GM23338 (cell line): ENCODE measurements around the gene SETBP1. TPM values are rescaled to one million over a fixed set of nuclear protein-coding genes. Genes with fewer than 3 reads are reported as not detected.

Experiments
- ATAC-seq: fragments of 200-7000 bp; cut with Tn5 transposase; 3 replicates; pipeline ENCODE4 v1.9.1; 2020
- DNase-seq: peaks from one replicate; pipeline ENCODE4 v3.0.0-alpha.2; 2015; ENCODE audit warnings: low spot score
- H2AFZ ChIP-seq: fragments of 200-600 bp; sonication (generic); 2 replicates; pipeline ENCODE4 v1.8.0; 2016; ENCODE audit warnings: antibody characterized with exemption, mild to moderate bottlenecking, moderate library complexity
- H3F3A ChIP-seq: fragments of 200-600 bp; sonication (generic); replicated peaks from 2 replicates; pipeline ENCODE4 v1.8.0; 2017; ENCODE audit warnings: antibody characterized with exemption, mixed run types, low read depth
- H3K27ac ChIP-seq: fragments of 200-600 bp; sonication (generic); 2 replicates; pipeline ENCODE4 v1.6.1; 2016; ENCODE audit warnings: low read depth
- H3K27me3 ChIP-seq: fragments of 200-600 bp; sonication (generic); 2 replicates; pipeline ENCODE4 v1.8.0; 2016; ENCODE audit warnings: mild to moderate bottlenecking, mixed run types, moderate library complexity; ENCODE audit not compliant: insufficient read depth
- H3K36me3 ChIP-seq: fragments of 200-600 bp; sonication (generic); 2 replicates; pipeline ENCODE4 v1.8.0; 2016; ENCODE audit warnings: mild to moderate bottlenecking; ENCODE audit not compliant: insufficient read depth
- H3K4me1 ChIP-seq: fragments of 200-600 bp; sonication (generic); 2 replicates; pipeline ENCODE4 v1.8.0; 2016; ENCODE audit warnings: mild to moderate bottlenecking, moderate library complexity; ENCODE audit not compliant: insufficient read depth
- H3K4me2 ChIP-seq: fragments of 200-600 bp; sonication (generic); 2 replicates; pipeline ENCODE4 v1.7.1; 2017; ENCODE audit warnings: mixed run types
- H3K4me3 ChIP-seq: fragments of 200-600 bp; sonication (generic); 2 replicates; pipeline ENCODE4 v1.6.1; 2016; ENCODE audit warnings: mixed run types
- H3K79me2 ChIP-seq: fragments of 200-600 bp; sonication (generic); replicated peaks from 2 replicates; pipeline ENCODE4 v1.8.0; 2017; ENCODE audit warnings: mild to moderate bottlenecking; ENCODE audit not compliant: insufficient read depth
- H3K9me2 ChIP-seq: fragments of 200-600 bp; sonication (generic); 2 replicates; pipeline ENCODE4 v1.8.0; 2017; ENCODE audit not compliant: insufficient read depth
- H4K20me1 ChIP-seq: fragments of 200-600 bp; sonication (generic); replicated peaks from 2 replicates; pipeline ENCODE4 v1.8.0; 2017; ENCODE audit warnings: mild to moderate bottlenecking; ENCODE audit not compliant: insufficient read depth
- H3K27ac Mint-ChIP-seq: 2 replicates; pipeline ENCODE4 v1.8.0; 2020; ENCODE audit warnings: inconsistent platforms, mild to moderate bottlenecking, moderate library complexity, mixed read lengths
- H3K27me3 Mint-ChIP-seq: 3 replicates; pipeline ENCODE4 v1.8.0; 2022; ENCODE audit warnings: low read depth, mild to moderate bottlenecking, moderate library complexity, mixed read lengths, inconsistent platforms; ENCODE audit not compliant: insufficient read depth, poor library complexity
- H3K36me3 Mint-ChIP-seq: 3 replicates; pipeline ENCODE4 v1.8.0; 2021; ENCODE audit warnings: low read depth, mild to moderate bottlenecking, inconsistent platforms, moderate library complexity, mixed read lengths
- H3K4me1 Mint-ChIP-seq: 3 replicates; pipeline ENCODE4 v1.8.0; 2020; ENCODE audit warnings: mild to moderate bottlenecking, inconsistent platforms, mixed read lengths
- H3K4me3 Mint-ChIP-seq: 3 replicates; pipeline ENCODE4 v1.8.0; 2021; ENCODE audit warnings: moderate library complexity, mild to moderate bottlenecking, inconsistent platforms, mixed read lengths
- H3K9me3 Mint-ChIP-seq: 3 replicates; pipeline ENCODE4 v1.8.0; 2020; ENCODE audit warnings: moderate library complexity, mild to moderate bottlenecking, inconsistent platforms, mixed read lengths
- CREB1 ChIP-seq: fragments of 250-450 bp; sonication (Bioruptor Pico); IDR thresholded peaks from 2 replicates; pipeline ENCODE4 v1.5.0; 2020; ENCODE audit warnings: low read depth, mild to moderate bottlenecking, moderate library complexity
- CTCF ChIP-seq, 2 experiments: fragments of 200-600 bp in 1 of 2; sonication (generic) in 1 of 2; conservative IDR thresholded peaks; 2 replicates each; pipeline versions ENCODE4 v1.5.1 to v1.6.1; 2016 to 2017; ENCODE audit warnings: antibody characterized with exemption in 2 of 2, low read depth in 2 of 2, mild to moderate bottlenecking in 2 of 2, moderate library complexity in 1 of 2
- EZH2 ChIP-seq: fragments of 200-600 bp; sonication (generic); IDR thresholded peaks from one replicate; pipeline ENCODE4 v1.8.0; 2017; ENCODE audit warnings: antibody characterized with exemption, mild to moderate bottlenecking, low read depth; ENCODE audit not compliant: unreplicated experiment
- EZH2phosphoT487 ChIP-seq: fragments of 200-600 bp; sonication (generic); IDR thresholded peaks from one replicate; pipeline ENCODE4 v1.8.1; 2018; ENCODE audit warnings: antibody characterized with exemption; ENCODE audit not compliant: unreplicated experiment
- NANOG ChIP-seq: IDR thresholded peaks from 2 replicates; pipeline ENCODE4 v1.6.1; 2016; ENCODE audit warnings: antibody characterized with exemption, borderline replicate concordance
- POLR2AphosphoS5 ChIP-seq: IDR thresholded peaks from 2 replicates; pipeline ENCODE4 v1.6.1; 2016; ENCODE audit warnings: antibody characterized with exemption, low read depth
- REST ChIP-seq: IDR thresholded peaks from one replicate; pipeline ENCODE4 v1.6.1; 2018; ENCODE audit warnings: antibody characterized with exemption; ENCODE audit not compliant: unreplicated experiment
- STAT1 ChIP-seq: IDR thresholded peaks from one replicate; pipeline ENCODE4 v1.6.1; 2016; ENCODE audit warnings: antibody characterized with exemption; ENCODE audit not compliant: unreplicated experiment
- ZNF114 ChIP-seq: fragments of 250-450 bp; sonication (Bioruptor Pico); IDR thresholded peaks from 2 replicates; pipeline ENCODE4 v1.5.0; 2020; ENCODE audit warnings: mild to moderate bottlenecking, moderate library complexity
- ZNF331 ChIP-seq: fragments of 250-450 bp; sonication (Bioruptor Pico); IDR thresholded peaks from 2 replicates; pipeline ENCODE4 v1.5.0; 2020; ENCODE audit warnings: low read depth, mild to moderate bottlenecking, moderate library complexity
- polyA plus RNA-seq: library from polyadenylated mRNA; unstranded; fragments of >200 nt; fragmentation: Nextera tagmentation; extraction: Ambion mirVana; gene quantifications from 2 replicates; pipeline ENCODE4 v1.2.1, GENCODE V29; 2016
- total RNA-seq: library from RNA; depleted of rRNA; stranded (reverse); fragments of >200 nt; shearing (Covaris generic); gene quantifications from 2 replicates; pipeline ENCODE4 v1.2.3, GENCODE V29; 2014

SETBP1 gene
- total and polyA plus RNA-seq, 2 experiments from 2014 or later: 1.6 to 5.5 TPM

GRCh38 chr18:44709307-44710126 lies 28.8 kb downstream of the SETBP1 start (continued):
- TF ChIP-seq EZH2phosphoT487: no peak
- TF ChIP-seq ZNF114 (CRISPR knock-in tag): no peak
- TF ChIP-seq REST: no peak
- TF ChIP-seq NANOG: no peak
- no peak for TF ChIP-seq POLR2AphosphoS5
- TF ChIP-seq CTCF (conservative IDR thresholded peaks at IDR 0.05; ENCODE audit: low read depth in 2 of 2): no peak

GRCh38 chr18:44710931-44711330 lies 30.2 kb downstream of the SETBP1 start:
- Mint-ChIP-seq H3K4me3 (no peak overlapping the region), H3K27ac (no peak overlapping the region), H3K27me3 (peaks cover 4% of the 10 kb centered on the region), H3K36me3 (peaks cover 13% of the 10 kb centered on the region), H3K4me1 (peaks cover 39% of the 10 kb centered on the region), H3K9me3 (no peaks in the 10 kb centered on the region)
- no peaks in the 10 kb centered on the region for H3K79me2 ChIP-seq
- ATAC-seq (no peak), DNase-seq (no peak)
- H3K4me3 ChIP-seq: no peak overlapping the region
- no peak overlapping the region for H3K4me2 ChIP-seq
- no peak for TF ChIP-seq NANOG
- no peak for TF ChIP-seq STAT1
- H3F3A ChIP-seq: no peaks in the 10 kb centered on the region
- no peak overlapping the region for H2AFZ ChIP-seq
- H3K4me1 ChIP-seq: peaks cover 24% of the 10 kb centered on the region
- no peak overlapping the region for H3K27ac ChIP-seq
- no peaks in the 10 kb centered on the region for H3K27me3 ChIP-seq
- no peaks in the 10 kb centered on the region; the same call in 1 of the 2 replicates for H3K9me2 ChIP-seq
- H3K36me3 ChIP-seq: no peaks in the 10 kb centered on the region
- H4K20me1 ChIP-seq: no peaks in the 10 kb centered on the region; the same call in 1 of the 2 replicates

GRCh38 chr18:44712025-44712424 lies 31.3 kb downstream of the SETBP1 start:
- TF ChIP-seq NANOG (no peak), ZNF331 (CRISPR knock-in tag) (no peak), CREB1 (no peak), CTCF (conservative IDR thresholded peaks at IDR 0.05; ENCODE audit: low read depth in 2 of 2) (peak in 1 of 2 experiments; percentile 9; a peak in 1 of 4 replicates), ZNF114 (CRISPR knock-in tag) (no peak), EZH2 (no peak)
- H3K4me1 Mint-ChIP-seq: peaks cover 42% of the 10 kb centered on the region
- Histone ChIP-seq H3K27me3 (no peaks in the 10 kb centered on the region), H3K9me2 (peaks cover 3% of the 10 kb centered on the region; the same call in 1 of the 2 replicates), H3K4me1 (peaks cover 28% of the 10 kb centered on the region), H3K36me3 (no peaks in the 10 kb centered on the region), H3K27ac (no peak overlapping the region), H3K4me3 (no peak overlapping the region), H2AFZ (no peak overlapping the region), H3K79me2 (no peaks in the 10 kb centered on the region), H3K4me2 (peak overlapping the region; percentile 53; the same call in 1 of the 2 replicates), H3F3A (no peaks in the 10 kb centered on the region), H4K20me1 (no peaks in the 10 kb centered on the region; the same call in 1 of the 2 replicates)
- peak; percentile 49 for DNase-seq
- peaks cover 13% of the 10 kb centered on the region for H3K36me3 Mint-ChIP-seq
- peaks cover 4% of the 10 kb centered on the region for H3K27me3 Mint-ChIP-seq
- H3K27ac Mint-ChIP-seq: peak overlapping the region; percentile 66
- ATAC-seq: peak; percentile 50; the same call in 2 of the 3 replicates
- H3K9me3 Mint-ChIP-seq: no peaks in the 10 kb centered on the region
- peak overlapping the region; percentile 7; the same call in 1 of the 3 replicates for H3K4me3 Mint-ChIP-seq
